Suprapubic skin (tissue), 4 donors: ENCODE data around the gene SULT1A1. TPM values are rescaled to one million over a fixed set of nuclear protein-coding genes. Genes with fewer than 3 reads are reported as not detected.

ENCODE experiments used
- DNase-seq, 2 donors: peaks; one replicate each; pipeline ENCODE4 v3.0.0-alpha.2; 2019; ENCODE audit warnings: low spot score in 2 of 2
- H3K27ac ChIP-seq: fragments of 200-600 bp; sonication (generic); one replicate; pipeline ENCODE4 v1.5.1; 2019
- H3K27me3 ChIP-seq: fragments of 200-600 bp; sonication (generic); one replicate; pipeline ENCODE4 v1.5.1; 2019
- H3K36me3 ChIP-seq: fragments of 200-600 bp; sonication (generic); one replicate; pipeline ENCODE4 v1.5.1; 2019
- H3K4me1 ChIP-seq: fragments of 200-600 bp; sonication (generic); one replicate; pipeline ENCODE4 v1.5.1; 2019
- H3K4me3 ChIP-seq: fragments of 200-600 bp; sonication (generic); one replicate; pipeline ENCODE4 v1.5.1; 2019; ENCODE audit warnings: mild to moderate bottlenecking
- H3K9me3 ChIP-seq: fragments of 200-600 bp; sonication (generic); one replicate; pipeline ENCODE4 v1.5.1; 2019
- CTCF ChIP-seq, 2 donors: fragments of 200-600 bp in 1 of 2; fragments of 450-650 bp in 1 of 2; sonication (generic) in 1 of 2; IDR thresholded peaks; one replicate each; pipeline ENCODE4 v1.5.1; 2016 to 2019; ENCODE audit warnings: antibody characterized with exemption in 2 of 2, mild to moderate bottlenecking in 1 of 2, moderate library complexity in 1 of 2
- EP300 ChIP-seq: sonication (generic); formaldehyde crosslinking; IDR thresholded peaks from one replicate; pipeline ENCODE4 v1.6.1; 2017; ENCODE audit warnings: antibody characterized with exemption
- POLR2A ChIP-seq, 2 donors: fragments of 450-650 bp; IDR thresholded peaks; one replicate each; pipeline ENCODE4 v1.6.1; 2017; ENCODE audit warnings: antibody characterized with exemption in 2 of 2, mild to moderate bottlenecking in 2 of 2, moderate library complexity in 2 of 2
- POLR2AphosphoS5 ChIP-seq, 3 donors: sonication (generic); formaldehyde crosslinking; IDR thresholded peaks; one replicate each; pipeline ENCODE4 v1.6.1; 2017; ENCODE audit warnings: antibody characterized with exemption in 3 of 3
- WGBS: methylation state at CpG from one replicate; pipeline ENCODE4 v1.1.5; 2018; 5-methylcytosine and 5-hydroxymethylcytosine counted together
- total RNA-seq, 4 donors: library from RNA; depleted of rRNA; stranded (reverse); fragments of >200 nt; gene quantifications; one replicate each; pipeline ENCODE4 v1.1.0, GENCODE V29; 2016

Gene SULT1A1
- total RNA-seq, 4 donors from 2014 or later = 1.1 to 9.4 (median 2.6) TPM

GRCh38 chr16:28591355-28591754 is 18.5 kb downstream of the SULT1A1 start:
- H3K36me3 ChIP-seq = peaks cover 61% of the 10 kb centered on the region
- WGBS = 92% methylated on average over 4 of the region's 6 CpGs

GRCh38 chr16:28590384-28591340 is 19.2 kb downstream of the SULT1A1 start:
- Histone ChIP-seq H3K4me3 (no peak overlapping the region), H3K36me3 (peaks cover 67% of the 10 kb centered on the region), H3K9me3 (no peaks in the 10 kb centered on the region), H3K27ac (no peak overlapping the region), H3K4me1 (no peaks in the 10 kb centered on the region), H3K27me3 (no peaks in the 10 kb centered on the region)
- no peak for DNase-seq
- 89% methylated on average over 19 of the region's 22 CpGs for WGBS
- no peak for TF ChIP-seq EP300
- TF ChIP-seq CTCF (IDR thresholded peaks at IDR 0.05) = no peak
- no peak for TF ChIP-seq POLR2A (IDR thresholded peaks at IDR 0.05)
- TF ChIP-seq POLR2AphosphoS5 (IDR thresholded peaks at IDR 0.05) = no peak

More at GRCh38 chr16:28591355-28591754, 18.5 kb downstream of the SULT1A1 start:
- no peak overlapping the region for H3K4me3 ChIP-seq
- H3K9me3 ChIP-seq = no peaks in the 10 kb centered on the region
- TF ChIP-seq POLR2AphosphoS5 (IDR thresholded peaks at IDR 0.05) (no peak), POLR2A (IDR thresholded peaks at IDR 0.05) (no peak), EP300 (no peak), CTCF (IDR thresholded peaks at IDR 0.05) (no peak)
- DNase-seq = no peak
- no peaks in the 10 kb centered on the region for H3K4me1 ChIP-seq
- no peaks in the 10 kb centered on the region for H3K27me3 ChIP-seq
- no peak overlapping the region for H3K27ac ChIP-seq

DNA sequence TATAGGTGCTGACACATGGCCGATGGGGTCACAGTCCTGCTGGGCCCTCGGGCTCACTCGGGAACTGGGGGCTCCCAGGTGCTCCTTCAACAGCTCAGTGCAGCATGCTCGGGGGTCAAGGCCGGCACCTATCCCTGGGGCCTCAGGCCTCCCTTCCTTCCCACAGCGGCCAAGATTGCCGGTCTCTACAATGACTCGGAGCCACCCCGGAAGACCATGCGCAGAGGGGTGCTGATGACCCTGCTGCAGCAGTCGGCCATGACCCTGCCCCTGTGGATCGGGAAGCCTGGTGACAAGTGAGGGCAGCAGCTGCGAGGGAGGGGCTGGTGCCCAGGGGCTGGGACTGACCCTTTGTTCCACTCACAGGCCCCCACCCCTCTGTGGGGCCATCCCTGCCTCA is 19.9 kb downstream of the SULT1A1 start:
- DNase-seq = no peak
- H3K9me3 ChIP-seq = no peaks in the 10 kb centered on the region
- no peaks in the 10 kb centered on the region for H3K4me1 ChIP-seq
- TF ChIP-seq EP300 (no peak), POLR2AphosphoS5 (IDR thresholded peaks at IDR 0.05) (no peak), POLR2A (IDR thresholded peaks at IDR 0.05) (no peak), CTCF (IDR thresholded peaks at IDR 0.05) (no peak)
- H3K36me3 ChIP-seq = peaks cover 75% of the 10 kb centered on the region
- H3K27ac ChIP-seq = no peak overlapping the region
- no peaks in the 10 kb centered on the region for H3K27me3 ChIP-seq
- no peak overlapping the region for H3K4me3 ChIP-seq
- no CpG with 5 or more reads among the region's 13 CpGs for WGBS

DNA sequence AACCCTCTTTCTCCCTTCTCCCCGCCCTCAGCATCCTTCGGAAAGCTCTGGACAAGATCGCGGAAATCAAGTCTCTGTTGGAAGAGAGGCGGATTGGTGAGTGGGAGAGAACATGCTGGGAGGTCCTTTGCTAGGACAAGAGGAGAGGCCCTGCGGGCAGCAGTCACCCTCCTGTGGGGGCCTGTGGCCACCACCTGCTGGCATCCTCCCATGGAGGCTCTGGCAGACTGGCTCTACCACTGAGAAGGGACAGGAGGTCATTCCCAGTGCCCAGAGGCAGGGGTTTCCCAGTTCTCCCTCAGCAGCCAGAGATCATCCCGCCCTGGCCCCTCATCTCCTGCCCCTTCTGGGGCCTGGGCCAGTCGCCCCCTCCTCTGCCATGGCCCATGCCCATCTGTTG is 20.8 kb downstream of the SULT1A1 start:
- WGBS = 95% methylated on average over 8 of the region's 8 CpGs
- H3K4me3 ChIP-seq = no peak overlapping the region
- H3K27ac ChIP-seq = no peak overlapping the region
- no peaks in the 10 kb centered on the region for H3K4me1 ChIP-seq
- DNase-seq = no peak
- peaks cover 80% of the 10 kb centered on the region for H3K36me3 ChIP-seq
- no peak for TF ChIP-seq CTCF (IDR thresholded peaks at IDR 0.05)
- H3K27me3 ChIP-seq = no peaks in the 10 kb centered on the region
- no peaks in the 10 kb centered on the region for H3K9me3 ChIP-seq

- H3K9me3 ChIP-seq = no peaks in the 10 kb centered on the region
- no peak for TF ChIP-seq EP300
- no peak for TF ChIP-seq CTCF (IDR thresholded peaks at IDR 0.05)
- no peak for TF ChIP-seq POLR2AphosphoS5 (IDR thresholded peaks at IDR 0.05)
- no peak for TF ChIP-seq POLR2A (IDR thresholded peaks at IDR 0.05)
- H3K27me3 ChIP-seq = no peaks in the 10 kb centered on the region
- peaks cover 93% of the 10 kb centered on the region for H3K36me3 ChIP-seq
- no peak overlapping the region for H3K27ac ChIP-seq
- DNase-seq = no peak
- no peaks in the 10 kb centered on the region for H3K4me1 ChIP-seq
- 79% methylated on average over 5 of the region's 8 CpGs for WGBS
- H3K4me3 ChIP-seq = no peak overlapping the region
Measured at GRCh38 chr16:28587386-28587785, 22.5 kb downstream of the SULT1A1 start.
